GM18867 (cell line): ENCODE data around the gene ENOSF1.

Source experiments
- ATAC-seq: cut with Tn5 transposase; IDR thresholded peaks from one replicate; pipeline ENCODE4 v1.9.1; 2021; ENCODE audit warnings: mild to moderate bottlenecking, moderate library complexity; ENCODE audit not compliant: unreplicated experiment

ENOSF1 gene

GRCh38 chr18:644395-645004 lies 67.9 kb downstream of the ENOSF1 start:
- ATAC-seq, result no peak

DNA sequence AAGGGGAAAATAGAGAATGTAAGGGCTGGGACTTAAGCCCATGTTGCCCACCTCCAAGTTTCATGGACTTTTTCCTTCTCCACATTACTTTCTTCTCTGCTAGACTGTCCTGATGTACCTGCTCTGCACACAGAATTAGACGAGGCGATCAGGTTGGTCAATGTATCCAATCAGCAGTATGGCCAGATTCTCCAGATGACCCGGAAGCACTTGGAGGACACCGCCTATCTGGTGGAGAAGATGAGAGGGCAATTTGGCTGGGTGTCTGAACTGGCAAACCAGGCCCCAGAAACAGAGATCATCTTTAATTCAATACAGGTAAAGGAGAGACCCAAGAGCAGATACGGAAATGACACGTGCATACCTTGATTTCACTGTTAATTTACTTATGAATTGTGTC lies 71.2 kb downstream of the ENOSF1 start:
- no peak for ATAC-seq

- no peak for ATAC-seq
Measured at GRCh38 chr18:635171-635570, 77.3 kb downstream of the ENOSF1 start.

DNA sequence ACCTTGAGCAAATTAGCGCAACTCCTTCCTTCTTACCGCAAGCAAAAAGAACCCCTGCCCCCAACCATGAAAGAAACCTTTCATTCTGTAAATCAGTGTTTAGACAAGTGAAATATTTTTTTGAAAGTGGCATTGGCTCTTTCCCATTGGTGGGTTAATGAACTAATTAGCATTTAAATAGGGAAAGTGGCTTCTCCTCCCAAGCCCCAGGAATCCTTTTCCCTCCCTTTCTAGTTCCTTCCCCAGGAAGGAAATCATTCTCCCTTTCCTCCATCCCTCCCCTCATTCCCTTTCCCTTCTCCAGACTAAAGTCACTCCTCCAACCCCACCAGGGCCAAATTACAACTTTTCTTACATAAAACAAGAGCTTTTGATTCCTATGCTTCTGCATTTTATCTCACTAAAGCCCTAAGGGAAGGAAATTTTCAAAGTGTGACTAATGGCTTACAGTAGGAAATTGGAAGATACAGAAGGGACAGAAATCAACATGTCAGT lies 77.8 kb downstream of the ENOSF1 start:
- no peak for ATAC-seq

- ATAC-seq, result no peak
Measured at GRCh38 chr18:631560-631959, 80.9 kb downstream of the ENOSF1 start.

DNA sequence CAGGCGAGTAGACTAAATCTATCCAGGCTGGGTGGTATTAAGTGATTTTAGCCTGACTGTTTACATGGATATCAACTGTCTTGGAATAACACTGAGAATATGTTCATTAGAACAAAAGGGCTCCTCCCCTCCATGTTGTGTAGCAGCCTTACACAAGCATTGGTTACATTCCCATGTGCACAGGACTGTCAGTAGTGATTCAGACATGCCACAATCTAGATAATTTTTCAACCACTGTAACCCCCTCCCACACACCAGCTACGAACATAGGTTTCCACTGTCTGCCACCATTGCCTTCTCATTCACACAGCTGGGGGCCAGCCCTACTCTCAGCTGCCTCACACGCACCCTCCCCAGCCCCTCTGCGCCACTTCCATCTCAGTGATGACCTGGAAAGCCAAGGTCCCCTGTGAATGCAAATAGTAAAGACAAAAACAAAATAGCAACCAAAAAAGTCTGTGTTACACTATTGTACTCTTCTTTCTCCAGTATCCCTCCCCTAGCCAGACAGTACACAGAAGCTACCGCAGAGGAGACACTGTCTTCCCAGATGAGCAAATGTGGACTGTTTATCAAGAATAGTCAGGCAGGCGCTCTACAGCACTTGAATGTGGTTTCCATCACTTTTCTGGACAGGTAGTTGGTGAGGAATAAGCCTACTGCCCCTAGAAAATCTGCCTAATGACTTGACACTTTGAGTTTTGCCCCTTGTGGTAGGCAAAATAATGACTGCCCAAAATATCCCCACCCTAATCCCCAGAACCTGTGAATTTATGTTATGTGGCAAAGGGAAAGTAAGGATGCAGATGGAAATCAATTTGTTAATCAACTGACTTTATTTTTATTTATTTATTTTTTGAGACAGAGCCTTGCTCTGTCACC lies 82.9 kb downstream of the ENOSF1 start:
- ATAC-seq, result no peak

- ATAC-seq, result no peak
Measured at GRCh38 chr18:627231-627630, 85.2 kb downstream of the ENOSF1 start.

DNA sequence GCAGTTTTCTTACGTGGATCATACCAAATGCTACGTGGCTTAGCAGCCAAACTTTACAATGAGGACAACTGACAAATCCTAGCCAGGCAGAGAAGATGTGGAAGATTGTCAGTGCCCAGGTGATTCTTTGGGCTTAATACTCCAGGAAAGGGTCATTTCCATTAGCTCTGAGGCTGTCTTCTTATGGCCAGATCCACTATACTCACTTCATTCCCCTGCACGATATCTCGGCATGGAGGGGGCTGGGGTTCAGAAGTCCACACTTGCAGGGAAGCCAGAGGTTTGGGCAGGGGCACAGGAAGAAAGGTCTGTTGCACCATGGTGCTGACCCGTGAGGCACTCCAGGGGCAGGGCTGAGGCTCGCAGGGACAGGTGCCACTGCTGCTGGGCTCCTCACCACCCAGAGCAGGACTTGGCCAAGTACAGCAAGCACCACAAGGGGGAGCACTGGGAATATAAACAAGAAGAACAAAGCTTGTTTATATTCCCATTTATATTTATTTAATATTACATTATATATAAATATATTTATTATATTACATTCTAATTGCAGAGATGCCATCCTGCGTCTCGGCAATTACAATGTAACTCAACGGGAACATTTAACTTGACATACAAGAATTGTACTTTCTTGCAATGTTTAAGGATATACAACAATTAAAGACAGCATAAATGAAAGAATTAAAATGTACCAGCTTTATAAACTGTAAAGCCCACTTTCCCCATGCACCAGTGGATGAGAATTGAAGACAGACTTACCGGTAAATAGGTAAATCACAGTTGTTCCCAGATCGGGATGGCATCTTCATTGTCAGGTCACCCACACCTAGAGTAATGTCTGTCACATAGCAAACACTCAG lies 88.4 kb downstream of the ENOSF1 start:
- ATAC-seq, result peak; percentile 75

DNA sequence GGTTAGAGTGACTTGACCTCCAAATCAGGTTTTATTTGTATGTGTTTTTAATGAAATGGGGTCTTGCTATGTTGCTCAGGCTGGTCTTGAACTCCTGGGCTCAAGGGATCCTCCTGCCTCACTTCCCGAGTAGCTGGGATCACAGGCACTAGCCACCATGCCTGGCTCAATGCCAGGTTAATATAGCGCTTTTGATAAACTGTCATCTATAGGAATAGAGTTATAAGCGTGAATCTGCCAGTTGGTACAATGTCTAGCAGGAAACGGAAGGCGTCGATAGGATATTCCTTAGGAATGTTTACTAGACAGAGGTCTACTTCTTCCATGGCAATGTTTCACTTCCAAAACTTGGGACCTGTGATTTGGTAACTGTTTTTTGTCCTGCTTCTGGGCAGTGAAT lies 90.1 kb downstream of the ENOSF1 start:
- no peak for ATAC-seq

DNA sequence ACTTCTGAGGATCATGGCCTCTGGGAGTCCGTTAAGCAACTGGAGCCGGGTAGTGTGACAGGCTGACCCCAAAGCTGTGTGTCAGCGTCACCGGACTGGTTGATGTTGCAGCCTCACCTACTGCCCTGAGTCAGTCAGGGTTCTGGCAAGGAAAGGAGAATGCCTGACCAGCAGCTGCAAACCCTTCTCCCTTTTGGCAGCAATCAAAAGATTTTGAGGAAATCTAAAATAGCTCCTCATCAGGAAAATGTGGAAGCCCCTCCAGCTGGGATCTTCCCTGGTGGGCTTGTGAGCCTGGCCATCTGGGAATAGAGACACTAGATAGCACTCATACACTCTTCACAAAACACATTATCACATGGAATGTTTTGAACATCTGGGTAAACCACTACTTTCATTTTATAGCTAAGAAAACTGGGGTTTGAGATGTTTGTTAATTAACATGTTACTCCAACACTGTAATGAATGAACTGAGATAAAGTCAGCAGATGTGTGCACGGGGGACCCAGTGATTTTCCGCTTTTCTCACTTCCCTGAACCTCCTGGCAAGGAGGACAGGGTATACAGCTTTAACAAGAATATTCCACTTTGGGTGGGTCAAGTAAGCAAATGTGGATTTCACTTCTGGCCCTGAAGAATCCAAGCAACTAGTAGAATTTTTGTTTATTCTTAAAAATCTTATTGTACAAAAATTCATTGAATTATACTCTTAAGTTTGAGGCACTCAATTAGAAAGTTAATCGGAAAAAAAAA lies 91.0 kb downstream of the ENOSF1 start:
- no peak for ATAC-seq
